Measurements from ENCODE around the gene TIRAP. TPM values are rescaled to one million over a fixed set of nuclear protein-coding genes. Genes with fewer than 3 reads are reported as not detected.

Gene TIRAP
- total and polyA plus RNA-seq, 3 experiments from 2014 or later = 10.6 to 13.0 (median 11.3) TPM

GRCh38 chr11:126334659-126335462, 52.0 kb downstream of the TIRAP start:
- Mint-ChIP-seq H3K9me3 (no peaks in the 10 kb centered on the region), H3K36me3 (peaks cover 8 to 81% (median 21%) of the 10 kb centered on the region in 3 donors), H3K4me1 (peaks cover 21 to 39% (median 33%) of the 10 kb centered on the region in 3 donors), H3K27me3 (peaks cover 0 to 1% of the 10 kb centered on the region in 2 donors), H3K4me3 (peak overlapping the region in 2 of 7 donors; percentile 27 to 63), H3K27ac (peak overlapping the region in 5 of 8 donors; percentile 23 to 94 (median 47))
- Histone ChIP-seq H3K4me3 (ENCODE audit: low read length) (no peak overlapping the region), H3K27ac (ENCODE audit: low read depth, low read length) (no peak overlapping the region), H3K4me1 (ENCODE audit: insufficient read depth, low read length) (peaks cover 12% of the 10 kb centered on the region), H3K36me3 (ENCODE audit: insufficient read depth, low read length) (peaks cover 23% of the 10 kb centered on the region), H3K27me3 (ENCODE audit: insufficient read depth, low read length, poor library complexity, severe bottlenecking) (no peaks in the 10 kb centered on the region), H3K9me3 (ENCODE audit: low read length) (no peaks in the 10 kb centered on the region)
- ChIA-PET CTCF (interaction anchor here (1.1 kb wide), 1 partner anchor 15 kb away, joined by 3 read pairs; no protein-coding TSS in a partner anchor), POLR2A (no interaction called here)
- no peak for DNase-seq

- no peaks in the 10 kb centered on the region for H3K9me3 ChIP-seq (ENCODE audit: low read length)
- H3K27ac ChIP-seq (ENCODE audit: low read depth, low read length) = no peak overlapping the region
- H3K27ac Mint-ChIP-seq = peak overlapping the region in 5 of 8 donors; percentile 80 to 98 (median 86)
- H3K4me3 ChIP-seq (ENCODE audit: low read length) = no peak overlapping the region
- POLR2A ChIA-PET = no interaction called here
- H3K27me3 ChIP-seq (ENCODE audit: insufficient read depth, low read length, poor library complexity, severe bottlenecking) = no peaks in the 10 kb centered on the region
- H3K36me3 ChIP-seq (ENCODE audit: insufficient read depth, low read length) = peaks cover 24% of the 10 kb centered on the region
- H3K4me1 Mint-ChIP-seq = peaks cover 16 to 35% (median 31%) of the 10 kb centered on the region in 3 donors
- peaks cover 8 to 82% (median 21%) of the 10 kb centered on the region in 3 donors for H3K36me3 Mint-ChIP-seq
- CTCF ChIA-PET = interaction anchor here (1.1 kb wide), 1 partner anchor 16 kb away, joined by 3 read pairs; no protein-coding TSS in a partner anchor
- no peaks in the 10 kb centered on the region for H3K9me3 Mint-ChIP-seq
- DNase-seq = no peak
- H3K27me3 Mint-ChIP-seq = peaks cover 0 to 1% of the 10 kb centered on the region in 2 donors
- H3K4me3 Mint-ChIP-seq = no peak overlapping the region
- H3K4me1 ChIP-seq (ENCODE audit: insufficient read depth, low read length) = peaks cover 12% of the 10 kb centered on the region
Measured at GRCh38 chr11:126335463-126335760, 52.5 kb downstream of the TIRAP start.

- Mint-ChIP-seq H3K4me1 (peaks cover 15 to 35% (median 31%) of the 10 kb centered on the region in 3 donors), H3K27ac (peak overlapping the region in 7 of 8 donors; percentile 80 to 98 (median 94)), H3K36me3 (peaks cover 10 to 87% (median 26%) of the 10 kb centered on the region in 3 donors), H3K9me3 (no peaks in the 10 kb centered on the region), H3K27me3 (peaks cover 0 to 1% of the 10 kb centered on the region in 2 donors), H3K4me3 (peak overlapping the region in 5 of 7 donors; percentile 10 to 72 (median 63))
- no peaks in the 10 kb centered on the region for H3K9me3 ChIP-seq (ENCODE audit: low read length)
- peaks cover 27% of the 10 kb centered on the region for H3K36me3 ChIP-seq (ENCODE audit: insufficient read depth, low read length)
- DNase-seq = peak in 1 of 5 donors; percentile 22
- no peak overlapping the region for H3K27ac ChIP-seq (ENCODE audit: low read depth, low read length)
- H3K4me3 ChIP-seq (ENCODE audit: low read length) = no peak overlapping the region
- CTCF ChIA-PET = no interaction called here
- POLR2A ChIA-PET = no interaction called here
- H3K4me1 ChIP-seq (ENCODE audit: insufficient read depth, low read length) = peaks cover 10% of the 10 kb centered on the region
- no peaks in the 10 kb centered on the region for H3K27me3 ChIP-seq (ENCODE audit: insufficient read depth, low read length, poor library complexity, severe bottlenecking)
Measured at GRCh38 chr11:126336138-126336541, 53.2 kb downstream of the TIRAP start.

- POLR2A ChIA-PET = no interaction called here
- H3K9me3 ChIP-seq (ENCODE audit: low read length) = no peaks in the 10 kb centered on the region
- H3K27me3 ChIP-seq (ENCODE audit: insufficient read depth, low read length, poor library complexity, severe bottlenecking) = no peaks in the 10 kb centered on the region
- no peak overlapping the region for H3K27ac ChIP-seq (ENCODE audit: low read depth, low read length)
- H3K36me3 ChIP-seq (ENCODE audit: insufficient read depth, low read length) = peaks cover 27% of the 10 kb centered on the region
- no peak overlapping the region for H3K4me3 ChIP-seq (ENCODE audit: low read length)
- Mint-ChIP-seq H3K9me3 (no peaks in the 10 kb centered on the region), H3K27me3 (peaks cover 0 to 1% of the 10 kb centered on the region in 2 donors), H3K4me3 (peak overlapping the region in 1 of 7 donors; percentile 72), H3K4me1 (peaks cover 11 to 33% (median 29%) of the 10 kb centered on the region in 3 donors), H3K36me3 (peaks cover 13 to 87% (median 30%) of the 10 kb centered on the region in 3 donors), H3K27ac (peak overlapping the region in 7 of 8 donors; percentile 58 to 98 (median 94))
- H3K4me1 ChIP-seq (ENCODE audit: insufficient read depth, low read length) = peaks cover 5% of the 10 kb centered on the region
- CTCF ChIA-PET = no interaction called here
- DNase-seq = no peak
Measured at GRCh38 chr11:126336671-126337101, 53.8 kb downstream of the TIRAP start.

GRCh38 chr11:126337126-126337473, 54.2 kb downstream of the TIRAP start:
- H3K4me1 ChIP-seq (ENCODE audit: insufficient read depth, low read length) = peaks cover under 1% of the 10 kb centered on the region
- peak overlapping the region in 6 of 8 donors; percentile 23 to 98 (median 91) for H3K27ac Mint-ChIP-seq
- H3K4me3 ChIP-seq (ENCODE audit: low read length) = no peak overlapping the region
- H3K27me3 ChIP-seq (ENCODE audit: insufficient read depth, low read length, poor library complexity, severe bottlenecking) = no peaks in the 10 kb centered on the region
- peaks cover 13 to 87% (median 34%) of the 10 kb centered on the region in 3 donors for H3K36me3 Mint-ChIP-seq
- peaks cover 0 to 1% of the 10 kb centered on the region in 2 donors for H3K27me3 Mint-ChIP-seq
- CTCF ChIA-PET = no interaction called here
- no peaks in the 10 kb centered on the region for H3K9me3 ChIP-seq (ENCODE audit: low read length)
- no peak for DNase-seq
- peaks cover 28% of the 10 kb centered on the region for H3K36me3 ChIP-seq (ENCODE audit: insufficient read depth, low read length)
- peaks cover 7 to 29% (median 26%) of the 10 kb centered on the region in 3 donors for H3K4me1 Mint-ChIP-seq
- no peak overlapping the region for H3K4me3 Mint-ChIP-seq
- H3K27ac ChIP-seq (ENCODE audit: low read depth, low read length) = no peak overlapping the region
- POLR2A ChIA-PET = no interaction called here
- no peaks in the 10 kb centered on the region for H3K9me3 Mint-ChIP-seq

- ChIA-PET POLR2A (no interaction called here), CTCF (interaction anchor here (1.2 kb wide), 1 partner anchor 22 kb away, joined by 3 read pairs; no protein-coding TSS in a partner anchor)
- no peaks in the 10 kb centered on the region for H3K4me1 ChIP-seq (ENCODE audit: insufficient read depth, low read length)
Measured at GRCh38 chr11:126337474-126338241, 54.8 kb downstream of the TIRAP start.

GRCh38 chr11:126338346-126339055, 55.6 kb downstream of the TIRAP start:
- ChIA-PET POLR2A (no interaction called here), CTCF (interaction anchor here (1.2 kb wide), 1 partner anchor 21 kb away, joined by 3 read pairs; no protein-coding TSS in a partner anchor)
- Mint-ChIP-seq H3K27ac (peak overlapping the region in 7 of 8 donors; percentile 34 to 91 (median 69)), H3K4me3 (no peak overlapping the region), H3K4me1 (peaks cover 0 to 15% (median 15%) of the 10 kb centered on the region in 3 donors), H3K27me3 (peaks cover 0 to 1% of the 10 kb centered on the region in 2 donors), H3K9me3 (no peaks in the 10 kb centered on the region), H3K36me3 (peaks cover 8 to 85% (median 25%) of the 10 kb centered on the region in 3 donors)
- Histone ChIP-seq H3K4me3 (ENCODE audit: low read length) (no peak overlapping the region), H3K36me3 (ENCODE audit: insufficient read depth, low read length) (peaks cover 32% of the 10 kb centered on the region), H3K4me1 (ENCODE audit: insufficient read depth, low read length) (no peaks in the 10 kb centered on the region), H3K27me3 (ENCODE audit: insufficient read depth, low read length, poor library complexity, severe bottlenecking) (no peaks in the 10 kb centered on the region), H3K9me3 (ENCODE audit: low read length) (no peaks in the 10 kb centered on the region), H3K27ac (ENCODE audit: low read depth, low read length) (no peak overlapping the region)
- DNase-seq = no peak

More at GRCh38 chr11:126337474-126338241, 54.8 kb downstream of the TIRAP start:
- peaks cover 28% of the 10 kb centered on the region for H3K36me3 ChIP-seq (ENCODE audit: insufficient read depth, low read length)
- no peaks in the 10 kb centered on the region for H3K27me3 ChIP-seq (ENCODE audit: insufficient read depth, low read length, poor library complexity, severe bottlenecking)
- Mint-ChIP-seq H3K27ac (peak overlapping the region in 6 of 8 donors; percentile 17 to 98 (median 70)), H3K4me1 (peaks cover 1 to 23% (median 21%) of the 10 kb centered on the region in 3 donors), H3K36me3 (peaks cover 13 to 87% (median 31%) of the 10 kb centered on the region in 3 donors), H3K9me3 (no peaks in the 10 kb centered on the region), H3K27me3 (peaks cover 0 to 1% of the 10 kb centered on the region in 2 donors), H3K4me3 (no peak overlapping the region)
- H3K9me3 ChIP-seq (ENCODE audit: low read length) = no peaks in the 10 kb centered on the region
- no peak overlapping the region for H3K27ac ChIP-seq (ENCODE audit: low read depth, low read length)
- H3K4me3 ChIP-seq (ENCODE audit: low read length) = no peak overlapping the region
- no peak for DNase-seq

Data from CD8-positive, alpha-beta memory T cell (primary cell).